ENCODE measurements around the gene ANKHD1.

Gene ANKHD1

DNA sequence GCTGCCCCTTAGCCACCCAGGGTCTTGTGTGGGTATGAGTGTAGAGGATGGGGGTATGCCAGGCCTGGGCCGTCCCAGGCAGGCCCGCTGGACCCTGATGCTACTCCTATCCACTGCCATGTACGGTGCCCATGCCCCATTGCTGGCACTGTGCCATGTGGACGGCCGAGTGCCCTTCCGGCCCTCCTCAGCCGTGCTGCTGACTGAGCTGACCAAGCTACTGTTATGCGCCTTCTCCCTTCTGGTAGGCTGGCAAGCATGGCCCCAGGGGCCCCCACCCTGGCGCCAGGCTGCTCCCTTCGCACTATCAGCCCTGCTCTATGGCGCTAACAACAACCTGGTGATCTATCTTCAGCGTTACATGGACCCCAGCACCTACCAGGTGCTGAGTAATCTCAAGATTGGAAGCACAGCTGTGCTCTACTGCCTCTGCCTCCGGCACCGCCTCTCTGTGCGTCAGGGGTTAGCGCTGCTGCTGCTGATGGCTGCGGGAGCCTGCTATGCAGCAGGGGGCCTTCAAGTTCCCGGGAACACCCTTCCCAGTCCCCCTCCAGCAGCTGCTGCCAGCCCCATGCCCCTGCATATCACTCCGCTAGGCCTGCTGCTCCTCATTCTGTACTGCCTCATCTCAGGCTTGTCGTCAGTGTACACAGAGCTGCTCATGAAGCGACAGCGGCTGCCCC, 165.6 kb downstream of the ANKHD1 start:
- no peak overlapping the region for H3K4me3 ChIP-seq (ENCODE audit: low read length)

DNA sequence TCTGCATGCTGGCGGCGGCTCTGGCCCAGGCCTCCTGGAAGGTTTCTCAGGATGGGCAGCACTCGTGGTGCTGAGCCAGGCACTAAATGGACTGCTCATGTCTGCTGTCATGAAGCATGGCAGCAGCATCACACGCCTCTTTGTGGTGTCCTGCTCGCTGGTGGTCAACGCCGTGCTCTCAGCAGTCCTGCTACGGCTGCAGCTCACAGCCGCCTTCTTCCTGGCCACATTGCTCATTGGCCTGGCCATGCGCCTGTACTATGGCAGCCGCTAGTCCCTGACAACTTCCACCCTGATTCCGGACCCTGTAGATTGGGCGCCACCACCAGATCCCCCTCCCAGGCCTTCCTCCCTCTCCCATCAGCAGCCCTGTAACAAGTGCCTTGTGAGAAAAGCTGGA, 166.2 kb downstream of the ANKHD1 start:
- DNase-seq (ENCODE audit: low read depth): no peak
- TF ChIP-seq, protein P1, sequence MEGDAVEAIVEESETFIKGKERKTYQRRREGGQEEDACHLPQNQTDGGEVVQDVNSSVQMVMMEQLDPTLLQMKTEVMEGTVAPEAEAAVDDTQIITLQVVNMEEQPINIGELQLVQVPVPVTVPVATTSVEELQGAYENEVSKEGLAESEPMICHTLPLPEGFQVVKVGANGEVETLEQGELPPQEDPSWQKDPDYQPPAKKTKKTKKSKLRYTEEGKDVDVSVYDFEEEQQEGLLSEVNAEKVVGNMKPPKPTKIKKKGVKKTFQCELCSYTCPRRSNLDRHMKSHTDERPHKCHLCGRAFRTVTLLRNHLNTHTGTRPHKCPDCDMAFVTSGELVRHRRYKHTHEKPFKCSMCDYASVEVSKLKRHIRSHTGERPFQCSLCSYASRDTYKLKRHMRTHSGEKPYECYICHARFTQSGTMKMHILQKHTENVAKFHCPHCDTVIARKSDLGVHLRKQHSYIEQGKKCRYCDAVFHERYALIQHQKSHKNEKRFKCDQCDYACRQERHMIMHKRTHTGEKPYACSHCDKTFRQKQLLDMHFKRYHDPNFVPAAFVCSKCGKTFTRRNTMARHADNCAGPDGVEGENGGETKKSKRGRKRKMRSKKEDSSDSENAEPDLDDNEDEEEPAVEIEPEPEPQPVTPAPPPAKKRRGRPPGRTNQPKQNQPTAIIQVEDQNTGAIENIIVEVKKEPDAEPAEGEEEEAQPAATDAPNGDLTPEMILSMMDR (conservative IDR thresholded peaks at IDR 0.05; ENCODE audit: low read depth, low read length): no peak

More for the DNA sequence above, 165.6 kb downstream of the ANKHD1 start:
- no peak for DNase-seq (ENCODE audit: low read depth)
- TF ChIP-seq, protein P1 (conservative IDR thresholded peaks at IDR 0.05; ENCODE audit: low read depth, low read length): no peak

DNA sequence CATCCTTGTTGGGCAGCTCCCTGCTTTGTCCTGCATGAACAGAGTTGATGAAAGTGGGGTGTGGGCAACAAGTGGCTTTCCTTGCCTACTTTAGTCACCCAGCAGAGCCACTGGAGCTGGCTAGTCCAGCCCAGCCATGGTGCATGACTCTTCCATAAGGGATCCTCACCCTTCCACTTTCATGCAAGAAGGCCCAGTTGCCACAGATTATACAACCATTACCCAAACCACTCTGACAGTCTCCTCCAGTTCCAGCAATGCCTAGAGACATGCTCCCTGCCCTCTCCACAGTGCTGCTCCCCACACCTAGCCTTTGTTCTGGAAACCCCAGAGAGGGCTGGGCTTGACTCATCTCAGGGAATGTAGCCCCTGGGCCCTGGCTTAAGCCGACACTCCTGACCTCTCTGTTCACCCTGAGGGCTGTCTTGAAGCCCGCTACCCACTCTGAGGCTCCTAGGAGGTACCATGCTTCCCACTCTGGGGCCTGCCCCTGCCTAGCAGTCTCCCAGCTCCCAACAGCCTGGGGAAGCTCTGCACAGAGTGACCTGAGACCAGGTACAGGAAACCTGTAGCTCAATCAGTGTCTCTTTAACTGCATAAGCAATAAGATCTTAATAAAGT, 166.9 kb downstream of the ANKHD1 start:
- TF ChIP-seq, protein P1 (conservative IDR thresholded peaks at IDR 0.05; ENCODE audit: low read depth, low read length): no peak

More for the DNA sequence above, 166.2 kb downstream of the ANKHD1 start:
- H3K4me3 ChIP-seq (ENCODE audit: low read length): no peak overlapping the region

DNA sequence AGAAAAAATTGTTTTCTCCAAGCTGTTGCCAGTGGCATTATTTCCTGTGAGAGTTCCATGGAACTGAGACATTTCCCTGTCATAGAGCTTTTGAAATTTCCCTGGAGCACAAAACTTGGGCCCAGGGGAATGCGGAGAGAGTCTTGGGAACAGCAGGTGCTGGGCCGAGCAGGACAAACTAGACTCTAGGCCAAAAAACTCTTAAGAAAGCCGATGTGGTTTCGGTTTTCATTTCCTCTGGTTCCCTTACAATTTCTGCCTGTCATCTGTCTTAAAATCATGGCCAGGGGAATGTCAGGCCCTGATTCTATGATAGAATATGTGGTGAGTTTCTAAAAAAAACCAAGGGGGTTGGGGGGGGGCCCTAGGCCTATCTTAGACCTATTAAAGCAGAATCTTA, 167.6 kb downstream of the ANKHD1 start:
- H3K4me3 ChIP-seq (ENCODE audit: low read length): no peak overlapping the region
- DNase-seq (ENCODE audit: low read depth): no peak
- TF ChIP-seq, protein P1 (conservative IDR thresholded peaks at IDR 0.05; ENCODE audit: low read depth, low read length): no peak

More for the DNA sequence above, 166.9 kb downstream of the ANKHD1 start:
- DNase-seq (ENCODE audit: low read depth): no peak
- no peak overlapping the region for H3K4me3 ChIP-seq (ENCODE audit: low read length)

DNA sequence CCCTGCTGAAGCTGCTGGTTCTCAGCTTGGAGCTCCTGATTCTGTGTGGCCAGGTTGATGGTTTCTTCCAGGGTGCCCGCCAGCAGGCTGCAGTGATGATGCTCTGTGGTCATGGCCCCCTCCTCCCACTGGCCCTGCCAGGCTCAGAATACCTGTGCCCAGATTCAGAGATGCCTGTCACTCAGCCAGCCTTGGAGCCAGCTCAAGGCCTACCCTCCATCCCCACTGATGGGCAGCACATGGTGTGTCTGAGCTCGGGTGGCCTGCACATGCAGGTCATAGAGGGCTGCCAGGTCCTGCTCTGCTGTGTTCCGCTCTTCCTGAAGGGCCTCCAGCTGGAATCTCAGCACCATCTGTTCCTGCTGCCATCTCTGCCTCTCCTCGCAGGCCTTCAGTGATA, 168.4 kb downstream of the ANKHD1 start:
- no peak for DNase-seq (ENCODE audit: low read depth)
- TF ChIP-seq, protein P1 (conservative IDR thresholded peaks at IDR 0.05; ENCODE audit: low read depth, low read length): no peak
- H3K4me3 ChIP-seq (ENCODE audit: low read length): no peak overlapping the region

DNA sequence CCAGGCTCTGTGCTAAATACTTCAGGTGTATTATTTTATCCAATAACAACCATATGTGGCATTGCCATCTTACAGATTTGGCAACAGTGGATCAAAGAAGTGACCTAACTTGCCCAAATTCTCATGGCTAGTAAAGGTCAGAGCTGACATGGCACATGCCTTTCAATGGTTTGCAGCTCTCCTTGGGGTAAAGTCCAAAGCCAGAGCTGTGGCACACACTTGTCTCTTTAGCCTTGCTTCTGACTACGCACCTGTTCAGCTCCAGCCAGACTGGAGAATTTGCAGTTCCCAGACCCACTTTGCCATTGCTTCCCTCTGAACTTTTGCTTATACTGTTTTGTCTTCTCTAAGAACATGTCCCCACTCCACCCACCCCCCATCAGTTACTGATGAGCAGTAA, 168.9 kb downstream of the ANKHD1 start:
- H3K4me3 ChIP-seq (ENCODE audit: low read length): no peak overlapping the region
- no peak for DNase-seq (ENCODE audit: low read depth)
- TF ChIP-seq, protein P1 (conservative IDR thresholded peaks at IDR 0.05; ENCODE audit: low read depth, low read length): no peak

DNA sequence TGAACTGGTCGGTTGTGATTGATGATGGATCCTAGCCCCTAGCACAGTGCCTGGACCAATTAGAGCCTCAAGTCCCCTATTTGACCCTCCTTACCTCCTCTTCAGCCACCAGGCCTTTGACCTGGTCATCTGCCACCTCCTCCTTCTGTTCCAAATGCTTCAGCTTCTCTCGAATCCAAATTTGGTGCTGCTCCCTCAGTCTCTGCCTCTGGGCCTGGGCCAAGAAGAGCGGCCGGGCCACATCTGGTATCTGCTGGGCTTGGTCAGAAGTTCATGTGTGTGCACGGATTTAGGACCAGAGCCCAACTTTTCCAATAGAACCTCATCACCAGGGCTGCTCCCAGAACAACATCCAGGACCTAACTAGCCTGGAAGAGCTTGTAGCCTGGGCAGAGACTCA, 169.5 kb downstream of the ANKHD1 start:
- H3K4me3 ChIP-seq (ENCODE audit: low read length): no peak overlapping the region
- TF ChIP-seq, protein P1 (conservative IDR thresholded peaks at IDR 0.05; ENCODE audit: low read depth, low read length): no peak
- DNase-seq (ENCODE audit: low read depth): no peak
